K562 (cell line): ENCODE results near the gene NTRK1. TPM values are rescaled to one million over a fixed set of nuclear protein-coding genes. Genes with fewer than 3 reads are reported as not detected.
A peak's percentile ranks its signal among the peaks of the same experiment; 100 is the strongest.

Source experiments
- ATAC-seq: fragments of 200-7000 bp; cut with Tn5 transposase; 3 replicates; pipeline ENCODE4 v1.9.1; 2020; ENCODE audit warnings: moderate library complexity
- BruUV-seq: library from RNA; stranded (reverse); fragments of 400-500 nt; replicated peaks from 2 replicates; lab custom pipeline; 2021; lab: Mats Ljungman, UMichigan
- CTCF ChIA-PET: fragments of 300-600 bp; formaldehyde crosslinking; extraction: SDS; loops from one replicate; lab custom pipeline; 2021; ENCODE audit warnings: low intra/inter-chr PET ratio; lab: Yijun Ruan, JAX
- POLR2A ChIA-PET: fragments of 300-600, 350-650 bp; sonication (Branson Sonifier 250); formaldehyde crosslinking; extraction: SDS; loops from one replicate; lab custom pipeline; 2021; ENCODE audit warnings: antibody characterized with exemption, inconsistent platforms; lab: Yijun Ruan, JAX
- DNase-seq, 4 experiments: peaks; one replicate each; pipeline versions ENCODE4 v3.0.0 to v3.0.0-alpha.2; 2011 to 2018; ENCODE audit warnings: low spot score in 3 of 4, mixed read lengths in 3 of 4; ENCODE audit errors: extremely low read depth in 1 of 4
- FAIRE-seq: peaks from 2 replicates; lab custom pipeline; 2011; peaks lifted over from hg19 to GRCh38; lab: Jason Lieb, UNC
- H2AFZ ChIP-seq: 2 replicates; pipeline ENCODE4 v1.6.0; 2011; ENCODE audit warnings: low read depth, low read length, control low read depth, inconsistent platforms
- H3K27ac ChIP-seq: fragments of 200-600 bp; 3 replicates; pipeline ENCODE4 v1.8.0; 2011; ENCODE audit warnings: low read depth, mild to moderate bottlenecking, control low read depth, inconsistent platforms, low read length, moderate library complexity, mixed read lengths; ENCODE audit errors: extremely low read depth
- H3K27me3 ChIP-seq, 2 experiments: fragments of 300-600 bp in 1 of 2; 2 replicates in 1 of 2; 3 replicates in 1 of 2; pipeline versions ENCODE4 v1.6.0 to v1.8.0; 2011; ENCODE audit warnings: inconsistent platforms in 2 of 2, low read length in 2 of 2, mild to moderate bottlenecking in 1 of 2, mixed read lengths in 1 of 2, moderate library complexity in 1 of 2; ENCODE audit not compliant: control insufficient read depth in 2 of 2, insufficient read depth in 2 of 2
- H3K36me3 ChIP-seq: fragments of 300-600 bp; 3 replicates; pipeline ENCODE4 v1.8.0; 2011; ENCODE audit warnings: mild to moderate bottlenecking, low read length, inconsistent platforms; ENCODE audit not compliant: control insufficient read depth, insufficient read depth
- H3K4me1 ChIP-seq, 2 experiments: fragments of 200-600 bp in 1 of 2; replicated peaks in 1 of 2; 2 replicates in 1 of 2; 3 replicates in 1 of 2; pipeline versions ENCODE4 v1.5.1 to v1.8.0; 2011; ENCODE audit warnings: inconsistent platforms in 2 of 2, low read length in 2 of 2, mild to moderate bottlenecking in 1 of 2, mixed read lengths in 1 of 2, moderate library complexity in 1 of 2; ENCODE audit not compliant: control insufficient read depth in 2 of 2, insufficient read depth in 2 of 2
- H3K4me2 ChIP-seq: 2 replicates; pipeline ENCODE4 v1.6.1; 2011; ENCODE audit warnings: low read length, control low read depth, inconsistent platforms, mixed read lengths; ENCODE audit not compliant: insufficient read depth
- H3K4me3 ChIP-seq: fragments of 200-600 bp; sonication (generic), shearing (Covaris generic); 2 replicates; pipeline ENCODE4 v1.5.1; 2016; ENCODE audit warnings: control low read depth, inconsistent platforms
- H3K79me2 ChIP-seq: fragments of 200-600 bp; 3 replicates; pipeline ENCODE4 v1.8.0; 2011; ENCODE audit warnings: low read length, inconsistent platforms; ENCODE audit not compliant: control insufficient read depth, insufficient read depth
- H3K9ac ChIP-seq, 2 experiments: 2 replicates each; pipeline versions ENCODE4 v1.6.0 to v1.6.1; 2011; ENCODE audit warnings: low read depth in 2 of 2, low read length in 2 of 2, control low read depth in 1 of 2, inconsistent platforms in 1 of 2, mild to moderate bottlenecking in 1 of 2, mixed read lengths in 1 of 2; ENCODE audit not compliant: insufficient read depth in 1 of 2
- H3K9me1 ChIP-seq: one replicate; pipeline ENCODE4 v1.6.0; 2011; ENCODE audit warnings: inconsistent platforms, mild to moderate bottlenecking, low read length, moderate library complexity; ENCODE audit not compliant: control insufficient read depth, insufficient read depth
- H3K9me3 ChIP-seq: replicated peaks from 2 replicates; pipeline ENCODE4 v1.5.1; 2011; ENCODE audit warnings: low read depth, low read length, inconsistent platforms; ENCODE audit not compliant: control insufficient read depth, insufficient read depth
- H4K20me1 ChIP-seq: replicated peaks from 2 replicates; pipeline ENCODE4 v1.6.1; 2011; ENCODE audit warnings: low read length, inconsistent platforms, mixed read lengths; ENCODE audit not compliant: control insufficient read depth, insufficient read depth
- ARHGAP35 ChIP-seq: fragments of 450-650 bp; IDR thresholded peaks from 2 replicates; pipeline ENCODE4 v1.6.1; 2018; ENCODE audit not compliant: partially characterized antibody
- ATF7 ChIP-seq: fragments of 450-650 bp; IDR thresholded peaks from 2 replicates; pipeline ENCODE4 v1.7.1; 2014; ENCODE audit warnings: mild to moderate bottlenecking, moderate library complexity
- CC2D1A ChIP-seq: fragments of 450-650 bp; IDR thresholded peaks from 2 replicates; pipeline ENCODE4 v1.6.1; 2017; ENCODE audit warnings: mild to moderate bottlenecking
- ESRRA ChIP-seq: fragments of 450-650 bp; IDR thresholded peaks from 2 replicates; pipeline ENCODE4 v1.6.1; 2014; ENCODE audit warnings: low read depth, mild to moderate bottlenecking, moderate library complexity, borderline replicate concordance
- HDGF ChIP-seq: fragments of 450-650 bp; IDR thresholded peaks from 2 replicates; pipeline ENCODE4 v1.6.1; 2016
- HNRNPH1 ChIP-seq: fragments of 200-400 bp; formaldehyde crosslinking; optimal IDR thresholded peaks from 2 replicates; pipeline ENCODE3; 2017; ENCODE audit warnings: low read depth, mild to moderate bottlenecking, low read length, moderate library complexity
- MTA2 ChIP-seq: fragments of 450-650 bp; IDR thresholded peaks from 2 replicates; pipeline ENCODE4 v1.6.1; 2016; ENCODE audit warnings: low read depth
- MYC ChIP-seq, 2 experiments: fragments of 250-450 bp in 1 of 2; sonication (Bioruptor Pico) in 1 of 2; IDR thresholded peaks; 2 replicates each; pipeline versions ENCODE4 v1.5.1 to v1.6.1; 2012 to 2021; ENCODE audit warnings: low read depth in 2 of 2, borderline replicate concordance in 1 of 2, improper control_type of control experiment in 1 of 2, low read length in 1 of 2, mild to moderate bottlenecking in 1 of 2, moderate library complexity in 1 of 2
- SAP30 ChIP-seq: fragments of 200-600 bp; sonication (generic); IDR thresholded peaks from 2 replicates; pipeline ENCODE4 v1.6.1; 2012; ENCODE audit warnings: borderline replicate concordance, low read depth, mild to moderate bottlenecking, moderate library complexity, low read length, control low read depth, inconsistent platforms; ENCODE audit not compliant: insufficient read depth, poor library complexity, severe bottlenecking
- ZNF184 ChIP-seq: sonication (generic); formaldehyde crosslinking; IDR thresholded peaks from 2 replicates; pipeline ENCODE4 v1.5.0; 2020; ENCODE audit warnings: missing genetic modification reagents
- ZNF217 ChIP-seq: sonication (generic); formaldehyde crosslinking; IDR thresholded peaks from 2 replicates; pipeline ENCODE4 v1.8.0; 2022; ENCODE audit warnings: mild to moderate bottlenecking, missing genetic modification reagents
- ZNF239 ChIP-seq: fragments of 250-450 bp; sonication (Bioruptor Pico); IDR thresholded peaks from 2 replicates; pipeline ENCODE4 v1.4.0; 2020; ENCODE audit warnings: mild to moderate bottlenecking
- ZNF274 ChIP-seq: IDR thresholded peaks from 2 replicates; pipeline ENCODE4 v1.6.1; 2011; ENCODE audit warnings: low read depth, mild to moderate bottlenecking, low read length, moderate library complexity, borderline replicate concordance
- WGBS: fragments of 100-300 bp; shearing (Covaris generic); methylation state at CpG from one replicate; pipeline ENCODE4 v1.1.6; 2016; ENCODE audit warnings: low coverage, mixed read lengths; ENCODE audit not compliant: insufficient coverage; ENCODE audit errors: missing lambda C conversion rate; 5-methylcytosine and 5-hydroxymethylcytosine counted together
- in situ Hi-C: fragments of 300-500 bp; cut with MboI; formaldehyde crosslinking; loops from 4 replicates; pipeline ENCODE4 v1.15.0; 2018; ENCODE audit warnings: inconsistent platforms, mixed read lengths
- intact Hi-C: fragments of 100-400 bp; cut with micrococcal nuclease; formaldehyde crosslinking; loops from 2 replicates; pipeline ENCODE4 v1.14.2; 2022
- polyA plus RNA-seq, 8 experiments: library from polyadenylated mRNA; depleted of rRNA in 4 of 8; stranded (reverse) in 5 of 8; unstranded in 3 of 8; fragments of >200 nt; fragmentation: Nextera tagmentation in 2 of 8; fragmentation: Illumina TruSeq in 1 of 8; extraction: Ambion mirVana in 2 of 8; extraction: Trizol in 1 of 8; gene quantifications; 2 replicates each; pipeline versions ENCODE4 v1.2.1 to v1.2.3, GENCODE V29; 2011 to 2014; ENCODE audit warnings: inconsistent platforms in 1 of 8, missing spikeins in 1 of 8
- total RNA-seq, 7 experiments: library from RNA; depleted of rRNA in 6 of 7; stranded (reverse); fragments of >200 nt in 6 of 7; fragmentation: Illumina TruSeq in 2 of 7; extraction: Trizol in 2 of 7; gene quantifications; 2 replicates each; pipeline versions ENCODE4 v1.2.1 to v1.2.3, GENCODE V29; 2011 to 2021; ENCODE audit warnings: low replicate concordance in 1 of 7
- TF ChIP-seq, protein P1 (sequence below): sonication (generic); formaldehyde crosslinking; IDR thresholded peaks from 2 replicates; pipeline ENCODE4 v1.8.0; 2022; ENCODE audit warnings: missing genetic modification reagents, mild to moderate bottlenecking, borderline replicate concordance
- TF ChIP-seq, protein P2 (sequence below): fragments of 450-650 bp; IDR thresholded peaks from one replicate; pipeline ENCODE4 v1.6.1; 2018; ENCODE audit warnings: mild to moderate bottlenecking, moderate library complexity; ENCODE audit not compliant: partially characterized antibody
- TF ChIP-seq, protein P3 (sequence below), 2 experiments: fragments of 450-650 bp in 1 of 2; sonication (generic) in 1 of 2; formaldehyde crosslinking in 1 of 2; IDR thresholded peaks in 1 of 2; conservative IDR thresholded peaks in 1 of 2; 2 replicates each; pipeline versions ENCODE4 v1.6.1 to v1.8.1; 2016 to 2023; ENCODE audit warnings: mild to moderate bottlenecking in 2 of 2, moderate library complexity in 2 of 2, inconsistent platforms in 1 of 2, missing genetic modification reagents in 1 of 2

Gene NTRK1
- total and polyA plus RNA-seq, 9 of the 15 experiments (the other 6 are each of a cell fraction or from before 2014, with no cell fraction given): 0.46 to 30.0 (median 7.9) TPM

DNA sequence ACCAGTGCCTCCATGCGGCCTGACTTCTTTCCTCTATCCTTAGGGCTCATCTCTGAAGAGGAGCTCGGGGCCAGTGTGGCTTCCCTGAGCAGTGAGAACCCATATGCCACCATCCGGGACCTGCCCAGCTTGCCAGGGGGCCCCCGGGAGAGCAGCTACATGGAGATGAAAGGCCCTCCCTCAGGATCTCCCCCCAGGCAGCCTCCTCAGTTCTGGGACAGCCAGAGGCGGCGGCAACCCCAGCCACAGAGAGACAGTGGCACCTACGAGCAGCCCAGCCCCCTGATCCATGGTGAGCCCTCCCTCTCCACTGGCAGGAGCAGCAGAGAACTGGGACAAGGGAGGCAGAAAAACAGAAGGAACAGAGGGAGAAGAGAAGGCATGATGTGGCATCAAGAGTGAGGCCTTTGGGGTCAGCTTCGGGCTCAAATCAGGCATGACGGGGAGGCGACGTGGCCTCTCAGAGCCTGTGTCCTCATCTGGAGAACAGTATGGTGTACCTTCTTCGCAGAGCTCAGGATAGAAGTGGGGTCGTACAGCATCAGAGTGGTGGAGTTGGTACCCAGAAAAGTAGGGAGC is 53.2 kb downstream of the NTRK1 start:
- in situ Hi-C loops: no loop called here
- ChIA-PET POLR2A (interaction anchor here (0.6 to 2.0 kb wide), 5 partner anchors 14 to 299 kb away, joined by 3 to 7 read pairs (median 3); partner anchors contain the start of genes ISG20L2 and METTL25B), CTCF (no interaction called here)
- peaks cover 6% of the 10 kb centered on the region for H3K36me3 ChIP-seq
- peak; percentile 13 for ATAC-seq
- BruUV-seq: TSS peak; percentile 74
- peak overlapping the region; percentile 93 for H3K4me2 ChIP-seq
- peak overlapping the region; percentile 82 for H2AFZ ChIP-seq
- DNase-seq: no peak
- FAIRE-seq: no peak
- H3K4me1 ChIP-seq: peaks cover 42 to 48% of the 10 kb centered on the region in 2 experiments
- peak overlapping the region; percentile 50 for H3K4me3 ChIP-seq
- peak overlapping the region; percentile 61 for H3K27ac ChIP-seq
- peaks cover 3% of the 10 kb centered on the region; the same call in 1 of the 2 replicates for H3K9me3 ChIP-seq
- H3K27me3 ChIP-seq: no peaks in the 10 kb centered on the region
- peak overlapping the region; percentile 80 to 88 for H3K9ac ChIP-seq
- H4K20me1 ChIP-seq: no peaks in the 10 kb centered on the region
- no peaks in the 10 kb centered on the region for H3K9me1 ChIP-seq
- 12% methylated on average over 13 of the region's 13 CpGs for WGBS
- H3K79me2 ChIP-seq: peaks cover 23% of the 10 kb centered on the region
- intact Hi-C loops: no loop called here
- no peak for TF ChIP-seq ZNF239 (CRISPR knock-in tag)
- peak; percentile 74; the same call in 1 of the 2 replicates for TF ChIP-seq HDGF
- TF ChIP-seq MTA2: no peak
- TF ChIP-seq CC2D1A: no peak
- no peak for TF ChIP-seq HNRNPH1
- TF ChIP-seq ATF7: no peak
- TF ChIP-seq ESRRA: no peak
- TF ChIP-seq ZNF217 (CRISPR knock-in tag): no peak
- TF ChIP-seq MYC (IDR thresholded peaks at IDR 0.05; ENCODE audit: low read depth, low read length): no peak
- no peak for TF ChIP-seq MYC (CRISPR knock-in tag; IDR thresholded peaks at IDR 0.05; ENCODE audit: borderline replicate concordance, low read depth)
- no peak for TF ChIP-seq SAP30
- TF ChIP-seq, protein P1, sequence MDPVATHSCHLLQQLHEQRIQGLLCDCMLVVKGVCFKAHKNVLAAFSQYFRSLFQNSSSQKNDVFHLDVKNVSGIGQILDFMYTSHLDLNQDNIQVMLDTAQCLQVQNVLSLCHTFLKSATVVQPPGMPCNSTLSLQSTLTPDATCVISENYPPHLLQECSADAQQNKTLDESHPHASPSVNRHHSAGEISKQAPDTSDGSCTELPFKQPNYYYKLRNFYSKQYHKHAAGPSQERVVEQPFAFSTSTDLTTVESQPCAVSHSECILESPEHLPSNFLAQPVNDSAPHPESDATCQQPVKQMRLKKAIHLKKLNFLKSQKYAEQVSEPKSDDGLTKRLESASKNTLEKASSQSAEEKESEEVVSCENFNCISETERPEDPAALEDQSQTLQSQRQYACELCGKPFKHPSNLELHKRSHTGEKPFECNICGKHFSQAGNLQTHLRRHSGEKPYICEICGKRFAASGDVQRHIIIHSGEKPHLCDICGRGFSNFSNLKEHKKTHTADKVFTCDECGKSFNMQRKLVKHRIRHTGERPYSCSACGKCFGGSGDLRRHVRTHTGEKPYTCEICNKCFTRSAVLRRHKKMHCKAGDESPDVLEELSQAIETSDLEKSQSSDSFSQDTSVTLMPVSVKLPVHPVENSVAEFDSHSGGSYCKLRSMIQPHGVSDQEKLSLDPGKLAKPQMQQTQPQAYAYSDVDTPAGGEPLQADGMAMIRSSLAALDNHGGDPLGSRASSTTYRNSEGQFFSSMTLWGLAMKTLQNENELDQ (CRISPR knock-in tag): no peak
- TF ChIP-seq ZNF184 (CRISPR knock-in tag): no peak
- TF ChIP-seq, protein P2, sequence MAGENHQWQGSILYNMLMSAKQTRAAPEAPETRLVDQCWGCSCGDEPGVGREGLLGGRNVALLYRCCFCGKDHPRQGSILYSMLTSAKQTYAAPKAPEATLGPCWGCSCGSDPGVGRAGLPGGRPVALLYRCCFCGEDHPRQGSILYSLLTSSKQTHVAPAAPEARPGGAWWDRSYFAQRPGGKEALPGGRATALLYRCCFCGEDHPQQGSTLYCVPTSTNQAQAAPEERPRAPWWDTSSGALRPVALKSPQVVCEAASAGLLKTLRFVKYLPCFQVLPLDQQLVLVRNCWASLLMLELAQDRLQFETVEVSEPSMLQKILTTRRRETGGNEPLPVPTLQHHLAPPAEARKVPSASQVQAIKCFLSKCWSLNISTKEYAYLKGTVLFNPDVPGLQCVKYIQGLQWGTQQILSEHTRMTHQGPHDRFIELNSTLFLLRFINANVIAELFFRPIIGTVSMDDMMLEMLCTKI: no peak
- no peak for TF ChIP-seq ARHGAP35
- TF ChIP-seq, protein P3, sequence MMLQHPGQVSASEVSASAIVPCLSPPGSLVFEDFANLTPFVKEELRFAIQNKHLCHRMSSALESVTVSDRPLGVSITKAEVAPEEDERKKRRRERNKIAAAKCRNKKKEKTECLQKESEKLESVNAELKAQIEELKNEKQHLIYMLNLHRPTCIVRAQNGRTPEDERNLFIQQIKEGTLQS (IDR thresholded peaks at IDR 0.05): no peak
- TF ChIP-seq, protein P3 (CRISPR knock-in tag; conservative IDR thresholded peaks at IDR 0.05): no peak
- no peak for TF ChIP-seq ZNF274
